Middle frontal gyrus (tissue), 1 donor: ENCODE data around the gene GPR146.

Source experiments
- DNase-seq: peaks from one replicate; pipeline ENCODE4 v3.0.0-alpha.2; 2015; ENCODE audit warnings: low spot score; ENCODE audit errors: extremely low spot score

The GPR146 gene

GRCh38 chr7:1074593-1075431 is 30.5 kb downstream of the GPR146 start:
- DNase-seq: no peak

GRCh38 chr7:1076184-1077072 is 32.1 kb downstream of the GPR146 start:
- no peak for DNase-seq

GRCh38 chr7:1078519-1078918 is 34.2 kb downstream of the GPR146 start:
- no peak for DNase-seq

- DNase-seq: no peak
Measured at GRCh38 chr7:1078985-1079384, 34.6 kb downstream of the GPR146 start.

- no peak for DNase-seq
Measured at GRCh38 chr7:1079546-1079945, 35.2 kb downstream of the GPR146 start.

- DNase-seq: no peak
Measured at GRCh38 chr7:1080252-1080920, 36.0 kb downstream of the GPR146 start.

GRCh38 chr7:1080921-1081255 is 36.5 kb downstream of the GPR146 start:
- DNase-seq: no peak

- no peak for DNase-seq
Measured at GRCh38 chr7:1081336-1081735, 37.0 kb downstream of the GPR146 start.

- no peak for DNase-seq
Measured at GRCh38 chr7:1081931-1082401, 37.6 kb downstream of the GPR146 start.

GRCh38 chr7:1083729-1084657 is 39.6 kb downstream of the GPR146 start:
- no peak for DNase-seq

GRCh38 chr7:1085266-1085665 is 40.9 kb downstream of the GPR146 start:
- DNase-seq: no peak

GRCh38 chr7:1085910-1086421 is 41.6 kb downstream of the GPR146 start:
- no peak for DNase-seq

- DNase-seq: no peak
Measured at GRCh38 chr7:1086588-1087464, 42.5 kb downstream of the GPR146 start.

- DNase-seq: no peak
Measured at GRCh38 chr7:1087465-1087814, 43.1 kb downstream of the GPR146 start.

- no peak for DNase-seq
Measured at GRCh38 chr7:1087952-1088920, 43.9 kb downstream of the GPR146 start, which contains the start of gene GPER1. Gene GPER1 (plus strand): TSS chr7:1088113. CDS start chr7:1091729, 3,616 bp downstream.

- DNase-seq: no peak
Measured at GRCh38 chr7:1090236-1090635, 45.9 kb downstream of the GPR146 start.

- no peak for DNase-seq
Measured at GRCh38 chr7:1090686-1091643, 46.6 kb downstream of the GPR146 start.
